ENCODE measurements around the gene BLOC1S3.
"Not testable (repeated sequence)": the region's sequence is repeated elsewhere in the genome, so short reads cannot be mapped to it uniquely, and the experiment has no call there.

BLOC1S3 gene

GRCh38 chr19:45186509-45187334, 8.1 kb downstream of the BLOC1S3 start:
- no peak for DNase-seq (ENCODE audit: low read depth)

GRCh38 chr19:45187421-45188100, 9.0 kb downstream of the BLOC1S3 start:
- no peak for DNase-seq (ENCODE audit: low read depth)

- no peak for DNase-seq (ENCODE audit: low read depth)
These were observed 11.4 kb downstream of the BLOC1S3 start for GRCh38 chr19:45189971-45190370.

- DNase-seq (ENCODE audit: low read depth) = no peak
These were observed 12.8 kb downstream of the BLOC1S3 start for GRCh38 chr19:45191375-45191774.

- no peak for DNase-seq (ENCODE audit: low read depth)
These were observed 17.2 kb downstream of the BLOC1S3 start for GRCh38 chr19:45195764-45196163.

- no peak for DNase-seq (ENCODE audit: low read depth)
These were observed 22.0 kb downstream of the BLOC1S3 start for GRCh38 chr19:45200568-45200967.

- no peak for DNase-seq (ENCODE audit: low read depth)
These were observed 24.1 kb downstream of the BLOC1S3 start for GRCh38 chr19:45202637-45203036.

- no peak for DNase-seq (ENCODE audit: low read depth)
These were observed 27.2 kb downstream of the BLOC1S3 start for GRCh38 chr19:45205810-45206209.

GRCh38 chr19:45206328-45206727, 27.7 kb downstream of the BLOC1S3 start:
- DNase-seq (ENCODE audit: low read depth) = no peak

- no peak for DNase-seq (ENCODE audit: low read depth)
These were observed 33.3 kb downstream of the BLOC1S3 start for GRCh38 chr19:45211751-45212381.

GRCh38 chr19:45213031-45213430, 34.4 kb downstream of the BLOC1S3 start:
- no peak for DNase-seq (ENCODE audit: low read depth)

- no peak for DNase-seq (ENCODE audit: low read depth)
These were observed 37.0 kb downstream of the BLOC1S3 start for GRCh38 chr19:45215391-45216191.

- DNase-seq (ENCODE audit: low read depth) = no peak
These were observed 38.1 kb downstream of the BLOC1S3 start for GRCh38 chr19:45216667-45217066.

GRCh38 chr19:45217193-45217956, 38.8 kb downstream of the BLOC1S3 start:
- no peak for DNase-seq (ENCODE audit: low read depth)

GRCh38 chr19:45217957-45218334, 39.4 kb downstream of the BLOC1S3 start:
- no peak for DNase-seq (ENCODE audit: low read depth)

GRCh38 chr19:45218426-45218825, 39.8 kb downstream of the BLOC1S3 start:
- DNase-seq (ENCODE audit: low read depth) = no peak

- DNase-seq (ENCODE audit: low read depth) = no peak
These were observed 40.5 kb downstream of the BLOC1S3 start for GRCh38 chr19:45218911-45219743.

- DNase-seq (ENCODE audit: low read depth) = no peak
These were observed 44.1 kb downstream of the BLOC1S3 start for GRCh38 chr19:45222724-45223123.

- DNase-seq (ENCODE audit: low read depth) = no peak
These were observed 45.3 kb downstream of the BLOC1S3 start for GRCh38 chr19:45223879-45224278.

GRCh38 chr19:45224645-45225044, 46.1 kb downstream of the BLOC1S3 start:
- DNase-seq (ENCODE audit: low read depth) = no peak

- DNase-seq (ENCODE audit: low read depth) = not testable (repeated sequence)
These were observed 50.5 kb downstream of the BLOC1S3 start for GRCh38 chr19:45229056-45229455.
